Upper lobe of left lung (tissue), 6 donors: ENCODE results near the gene MISP3. TPM values are rescaled to one million over a fixed set of nuclear protein-coding genes. Genes with fewer than 3 reads are reported as not detected.

Experiments used
- ATAC-seq, 2 donors: fragments of 200-7000 bp; cut with Tn5 transposase; one replicate each; pipeline ENCODE4 v1.9.1; 2022; ENCODE audit warnings: mild to moderate bottlenecking in 2 of 2, moderate library complexity in 2 of 2; ENCODE audit not compliant: low FRiP score in 2 of 2
- DNase-seq, 2 donors: peaks; one replicate each; pipeline ENCODE4 v3.0.0-alpha.2; 2019 to 2020
- H3K27ac ChIP-seq, 4 donors: fragments of 200-600 bp; sonication (generic); one replicate each; pipeline ENCODE4 v1.5.1; 2016 to 2019
- H3K27me3 ChIP-seq, 4 donors: fragments of 200-600 bp; sonication (generic); one replicate each; pipeline ENCODE4 v1.5.1; 2017 to 2019
- H3K36me3 ChIP-seq, 4 donors: fragments of 200-600 bp; sonication (generic); one replicate each; pipeline ENCODE4 v1.5.1; 2016 to 2019
- H3K4me1 ChIP-seq, 4 donors: fragments of 200-600 bp; sonication (generic); one replicate each; pipeline ENCODE4 v1.5.1; 2018 to 2019
- H3K4me3 ChIP-seq, 4 donors: fragments of 200-600 bp; sonication (generic); one replicate each; pipeline ENCODE4 v1.5.1; 2017 to 2019; ENCODE audit warnings: mild to moderate bottlenecking in 2 of 4, moderate library complexity in 1 of 4
- H3K9me3 ChIP-seq, 4 donors: fragments of 200-600 bp; sonication (generic); one replicate each; pipeline ENCODE4 v1.5.1; 2018 to 2019
- CTCF ChIP-seq, 6 experiments: fragments of 450-650 bp in 4 of 6; fragments of 200-600 bp in 2 of 6; sonication (generic) in 2 of 6; IDR thresholded peaks; one replicate each; pipeline ENCODE4 v1.5.1; 2016 to 2019; ENCODE audit warnings: antibody characterized with exemption in 6 of 6
- EP300 ChIP-seq, 4 donors: sonication (generic); formaldehyde crosslinking; IDR thresholded peaks; one replicate each; pipeline ENCODE4 v1.5.1; 2017; ENCODE audit warnings: antibody characterized with exemption in 4 of 4, control low read depth in 2 of 4
- POLR2A ChIP-seq, 4 donors: fragments of 450-650 bp; IDR thresholded peaks; one replicate each; pipeline ENCODE4 v1.5.1; 2016 to 2017; ENCODE audit warnings: antibody characterized with exemption in 4 of 4, mild to moderate bottlenecking in 2 of 4
- POLR2AphosphoS5 ChIP-seq, 2 donors: sonication (generic); formaldehyde crosslinking; IDR thresholded peaks; one replicate each; pipeline ENCODE4 v1.5.1; 2017; ENCODE audit warnings: antibody characterized with exemption in 2 of 2
- WGBS, 2 donors: methylation state at CpG; one replicate each; pipeline ENCODE4 v1.1.5; 2017 to 2018; 5-methylcytosine and 5-hydroxymethylcytosine counted together
- total RNA-seq, 6 donors: library from RNA; depleted of rRNA in 4 of 6; stranded (reverse); fragments of >200 nt in 4 of 6; gene quantifications; one replicate each; pipeline versions ENCODE4 v1.1.0 to v1.2.1, GENCODE V29; 2016 to 2021
- donor health status: DM: no; HTN: no; CAD: no; lungs with moderate emphysema.
- donor health status: DM: no; HTN: yes; CAD: no; lungs with severe emphysema.

The MISP3 gene
- total RNA-seq, 6 donors from 2014 or later: 7.9 to 31.2 (median 12.3) TPM

GRCh38 chr19:14120497-14120780 is 47.9 kb downstream of the MISP3 start:
- H3K9me3 ChIP-seq: no peaks in the 10 kb centered on the region
- TF ChIP-seq EP300 (IDR thresholded peaks at IDR 0.05): no peak
- no peak for TF ChIP-seq CTCF (IDR thresholded peaks at IDR 0.05)
- TF ChIP-seq POLR2A (IDR thresholded peaks at IDR 0.05): no peak
- no peak for TF ChIP-seq POLR2AphosphoS5 (IDR thresholded peaks at IDR 0.05)
- DNase-seq (no peak), ATAC-seq (no peak)
- H3K27me3 ChIP-seq: no peaks in the 10 kb centered on the region
- peak overlapping the region in 3 of 4 donors; percentile 95 to 98 (median 98) for H3K27ac ChIP-seq
- 94 to 100% methylated on average over 7 of the region's 7 CpGs for WGBS, 2 donors
- H3K4me3 ChIP-seq: no peak overlapping the region
- no peaks in the 10 kb centered on the region for H3K36me3 ChIP-seq
- H3K4me1 ChIP-seq: peaks cover 31 to 37% (median 34%) of the 10 kb centered on the region in 4 donors

GRCh38 chr19:14122924-14123323 is 50.3 kb downstream of the MISP3 start:
- H3K36me3 ChIP-seq: no peaks in the 10 kb centered on the region
- 92 to 99% methylated on average over 6 of the region's 6 CpGs for WGBS, 2 donors
- H3K4me1 ChIP-seq: peaks cover 17 to 22% (median 21%) of the 10 kb centered on the region in 4 donors
- TF ChIP-seq EP300 (IDR thresholded peaks at IDR 0.05) (no peak), CTCF (IDR thresholded peaks at IDR 0.05) (no peak), POLR2A (IDR thresholded peaks at IDR 0.05) (no peak), POLR2AphosphoS5 (IDR thresholded peaks at IDR 0.05) (no peak)
- H3K4me3 ChIP-seq: no peak overlapping the region
- DNase-seq (no peak), ATAC-seq (no peak)
- H3K27ac ChIP-seq: no peak overlapping the region
- H3K9me3 ChIP-seq: no peaks in the 10 kb centered on the region
- no peaks in the 10 kb centered on the region for H3K27me3 ChIP-seq

Other genes with a start within 250 kb of the MISP3 start
- 1 to 10 TPM in 2 of 6 donors, not detected in 4; 1.3 to 5.2 TPM for gene NANOS3, start 195.7 kb upstream of the MISP3 start, total RNA-seq
- 1 to 10 TPM in 5 of 6 donors, under 1 TPM in 1; 0.46 to 4.4 (median 2.1) TPM for gene BRME1, start 166.7 kb upstream of the MISP3 start, total RNA-seq
- 10 to 100 TPM; 30.4 to 95.3 (median 35.3) TPM for gene CC2D1A, start 166.6 kb upstream of the MISP3 start, total RNA-seq
- gene PODNL1, start 134.4 kb upstream of the MISP3 start, total RNA-seq: 1 to 10 TPM; 1.5 to 4.3 (median 2.5) TPM
- gene DCAF15, start 120.3 kb upstream of the MISP3 start, total RNA-seq: 10 to 100 TPM; 20.5 to 51.3 (median 39.0) TPM
- 10 to 100 TPM in 5 of 6 donors, 1 to 10 TPM in 1; 6.0 to 22.3 (median 15.5) TPM for gene RFX1, start 66.5 kb upstream of the MISP3 start, total RNA-seq
- under 1 TPM in 1 of 6 donors, not detected in 5; 0.43 TPM for gene RLN3, start 44.6 kb upstream of the MISP3 start, total RNA-seq
- gene IL27RA, start 41.0 kb upstream of the MISP3 start, total RNA-seq: 10 to 100 TPM in 5 of 6 donors, 1 to 10 TPM in 1; 9.3 to 24.4 (median 14.6) TPM
- gene PALM3, start 10.7 kb upstream of the MISP3 start, total RNA-seq: 100 to 1,000 TPM in 1 of 6 donors, 10 to 100 TPM in 2, 1 to 10 TPM in 2, under 1 TPM in 1; 0.15 to 123 (median 11.0) TPM
- under 1 TPM in 1 of 6 donors, not detected in 5; 0.40 TPM for gene C19orf67, start 13.0 kb downstream of the MISP3 start, total RNA-seq
- 10 to 100 TPM; 17.8 to 62.8 (median 37.0) TPM for gene SAMD1, start 18.0 kb downstream of the MISP3 start, total RNA-seq
- gene PRKACA, start 45.0 kb downstream of the MISP3 start, total RNA-seq: 100 to 1,000 TPM in 1 of 6 donors, 10 to 100 TPM in 5; 24.1 to 107 (median 51.7) TPM
- 1 to 10 TPM; 1.2 to 4.9 (median 3.0) TPM for gene ASF1B, start 63.8 kb downstream of the MISP3 start, total RNA-seq
- gene ADGRL1, start 133.4 kb downstream of the MISP3 start, total RNA-seq: 10 to 100 TPM; 23.5 to 33.2 (median 27.4) TPM